SK-N-SH treated with all-trans-retinoic acid at 6 μM for 48 hours (cell line): ENCODE data around the gene LUC7L2.
A peak's percentile ranks its signal among the peaks of the same experiment; 100 is the strongest.

Experiments
- BACH2 ChIP-seq: fragments of 250-450 bp; sonication (Bioruptor Pico); IDR thresholded peaks from 2 replicates; pipeline ENCODE4 v1.9.0; 2021; ENCODE audit warnings: mild to moderate bottlenecking, borderline replicate concordance
- GLIS3 ChIP-seq: fragments of 250-450 bp; sonication (Bioruptor Pico); IDR thresholded peaks from 2 replicates; pipeline ENCODE4 v1.5.0; 2020; ENCODE audit warnings: mild to moderate bottlenecking, moderate library complexity
- PATZ1 ChIP-seq: fragments of 250-450 bp; sonication (Bioruptor Pico); IDR thresholded peaks from 2 replicates; pipeline ENCODE4 v1.8.0; 2020; ENCODE audit warnings: mild to moderate bottlenecking, moderate library complexity, borderline replicate concordance
- PPARA ChIP-seq: fragments of 250-450 bp; sonication (Bioruptor Pico); IDR thresholded peaks from 2 replicates; pipeline ENCODE4 v1.5.0; 2020; ENCODE audit warnings: mild to moderate bottlenecking, borderline replicate concordance
- TOX ChIP-seq: fragments of 250-450 bp; sonication (Bioruptor Pico); IDR thresholded peaks from 2 replicates; pipeline ENCODE4 v1.8.0; 2021; ENCODE audit warnings: mild to moderate bottlenecking, moderate library complexity, borderline replicate concordance
- ZC3H10 ChIP-seq: fragments of 250-450 bp; sonication (Bioruptor Pico); IDR thresholded peaks from 2 replicates; pipeline ENCODE4 v1.5.1; 2021; ENCODE audit warnings: mild to moderate bottlenecking, moderate library complexity
- ZFP30 ChIP-seq: fragments of 450-650 bp; formaldehyde crosslinking; IDR thresholded peaks from 2 replicates; pipeline ENCODE4 v1.5.0; 2022; ENCODE audit warnings: mild to moderate bottlenecking, moderate library complexity

- TF ChIP-seq BACH2, result peak; percentile 62; the same call in 1 of the 2 replicates
- 0 out of 2 replicates have a peak, but pooled peaks have one; percentile 65 for TF ChIP-seq GLIS3 (CRISPR knock-in tag)
- TF ChIP-seq ZFP30 (CRISPR knock-in tag), result peak; percentile 37; the same call in 1 of the 2 replicates
- no peak for TF ChIP-seq PPARA (CRISPR knock-in tag)
- TF ChIP-seq ZC3H10 (CRISPR knock-in tag), result no peak
- TF ChIP-seq PATZ1 (CRISPR knock-in tag), result no peak
- TF ChIP-seq TOX (CRISPR knock-in tag), result no peak
These were observed 19.5 kb upstream of the LUC7L2 start for GRCh38 chr7:139340037-139340807.
